Heart left ventricle (tissue), 13 donors: ENCODE measurements around the gene IFT74.
"Not testable (repeated sequence)": the region's sequence is repeated elsewhere in the genome, so short reads cannot be mapped to it uniquely, and the experiment has no call there.

Experiments
- CTCF ChIP-seq, 12 donors: fragments of 200-600 bp; sonication (generic) in 4 of 12; IDR thresholded peaks; one replicate each; pipeline versions ENCODE4 v1.5.0 to v1.8.0; 2018 to 2022; ENCODE audit warnings: antibody characterized with exemption in 12 of 12, mild to moderate bottlenecking in 5 of 12
- POLR2A ChIP-seq, 2 donors: fragments of 450-650 bp; IDR thresholded peaks; one replicate each; pipeline ENCODE4 v1.6.1; 2017; ENCODE audit warnings: antibody characterized with exemption in 2 of 2, mild to moderate bottlenecking in 2 of 2, moderate library complexity in 2 of 2
- donor health status: ischemic (EF 13 %, LVEDD 7.1; RV severe dilation, severe dysfunction).
- donor health status: DM: no; HTN: yes; CAD: no.
- donor health status: DM: no; HTN: no; CAD: no.
- donor health status: ischemic (EF 25% LVEDD 6.9; RV normal size, moderate dysfunction).
- donor health status: ischemic (EF 25% LVEDD 5.7; RV mildly dilated, moderate dysfunction).
- donor health status: ischemic (EF 35%, LVEDD 5.7; RV mildly dilated, moderate dysfunction).
- donor health status: nonischemic (EF 11% LVEDD 7.7; RV severe dilation, severe dysfunction).
- donor health status: DM: yes; HTN: yes; CAD: no.
- donor health status: PGD.
- donor health status: ischemic (EF 29% LVEDD 5.4; RV normal size, mild dysfunction).
- donor health status: nonischemic (EF 23%, LVEDD 6.1; RV moderate dilation, normal function).

GRCh38 chr9:27092496-27092895 is 136.3 kb downstream of the IFT74 start:
- not testable (repeated sequence) for TF ChIP-seq CTCF, POLR2A (IDR thresholded peaks at IDR 0.05)
